GM18519 (cell line): ENCODE data around the gene STAM.
"Not testable (repeated sequence)": the region's sequence is repeated elsewhere in the genome, so short reads cannot be mapped to it uniquely, and the experiment has no call there.

Experiments
- ATAC-seq: cut with Tn5 transposase; IDR thresholded peaks from one replicate; pipeline ENCODE4 v1.9.1; 2021; ENCODE audit warnings: mild to moderate bottlenecking, moderate library complexity; ENCODE audit not compliant: unreplicated experiment, low FRiP score

Gene STAM

GRCh38 chr10:17716161-17716560, 72.2 kb downstream of the STAM start:
- ATAC-seq, result no peak

DNA sequence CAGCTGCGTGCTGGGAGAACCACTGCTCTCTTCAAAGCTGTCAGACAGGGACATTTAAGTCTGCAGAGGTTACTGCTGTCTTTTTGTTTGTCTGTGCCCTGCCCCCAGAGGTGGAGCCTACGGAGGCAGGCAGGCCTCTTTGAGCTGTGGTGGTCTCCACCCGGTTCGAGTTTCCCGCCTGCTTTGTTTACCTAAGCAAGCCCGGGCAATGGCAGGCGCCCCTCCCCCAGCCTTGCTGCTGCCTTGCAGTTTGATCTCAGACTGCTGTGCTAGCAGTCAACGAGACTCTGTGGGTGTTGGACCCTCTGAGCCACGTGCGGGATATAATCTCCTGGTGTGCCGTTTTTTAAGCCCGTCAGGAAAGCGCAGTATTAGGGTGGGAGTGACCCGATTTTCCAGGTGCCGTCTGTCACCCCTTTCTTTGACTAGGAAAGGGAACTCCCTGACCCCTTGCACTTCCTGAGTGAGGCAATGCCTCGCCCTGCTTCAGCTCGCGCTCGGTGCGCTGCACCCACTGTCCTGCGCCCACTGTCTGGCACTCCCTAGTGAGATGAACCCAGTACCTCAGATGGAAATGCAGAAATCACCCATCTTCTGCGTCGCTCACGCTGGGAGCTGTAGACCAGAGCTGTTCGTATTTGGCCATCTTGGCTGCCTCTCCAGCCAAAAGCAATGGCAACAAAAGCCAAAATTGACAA, 78.5 kb downstream of the STAM start:
- ATAC-seq, result not testable (repeated sequence)

DNA sequence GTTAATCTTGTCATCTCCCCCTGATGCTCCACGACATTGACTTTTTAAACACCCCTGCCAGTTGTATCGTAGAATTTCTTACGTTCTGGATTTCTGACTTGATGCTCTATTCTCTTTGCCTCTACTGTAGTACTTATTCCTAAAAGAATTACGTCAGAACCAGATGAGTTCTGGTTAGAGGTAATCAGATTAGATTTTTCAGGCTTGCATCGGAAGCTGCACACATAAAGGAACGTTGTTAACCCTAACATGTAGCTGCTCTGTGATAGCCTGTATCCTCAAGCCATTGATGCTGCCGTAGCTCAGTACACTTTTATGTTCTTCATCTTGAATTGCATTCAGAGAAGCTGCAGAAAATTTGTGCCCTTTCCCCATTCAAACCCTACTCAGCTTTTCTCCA, 81.8 kb downstream of the STAM start:
- no peak for ATAC-seq

GRCh38 chr10:17729630-17730029, 85.7 kb downstream of the STAM start:
- ATAC-seq, result no peak

DNA sequence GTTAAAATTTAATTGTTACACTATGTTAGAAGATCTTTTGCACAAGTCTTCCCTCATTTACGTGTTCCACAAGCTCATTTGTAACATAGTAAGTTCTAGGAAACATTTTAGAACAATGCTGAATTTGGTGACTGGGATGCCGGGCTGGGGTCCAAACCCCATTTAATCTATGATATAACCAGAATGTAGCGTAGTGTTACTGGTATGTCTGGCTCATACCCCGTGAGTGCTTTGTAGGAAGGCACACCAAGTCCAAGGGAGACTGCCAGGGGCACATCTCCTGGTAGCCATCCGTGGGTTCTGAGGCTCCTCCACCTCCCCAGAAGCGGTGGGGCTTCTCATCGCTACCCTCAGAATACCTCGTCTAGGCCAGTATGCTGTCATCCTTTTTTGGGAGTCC, 86.7 kb downstream of the STAM start:
- no peak for ATAC-seq

- no peak for ATAC-seq
Observed at GRCh38 chr10:17731331-17732020, 87.5 kb downstream of the STAM start.

- no peak for ATAC-seq
Observed at GRCh38 chr10:17733620-17734019, 89.7 kb downstream of the STAM start.

GRCh38 chr10:17734432-17735080, 90.6 kb downstream of the STAM start:
- no peak for ATAC-seq

GRCh38 chr10:17735166-17735941, 91.4 kb downstream of the STAM start:
- ATAC-seq, result no peak

DNA sequence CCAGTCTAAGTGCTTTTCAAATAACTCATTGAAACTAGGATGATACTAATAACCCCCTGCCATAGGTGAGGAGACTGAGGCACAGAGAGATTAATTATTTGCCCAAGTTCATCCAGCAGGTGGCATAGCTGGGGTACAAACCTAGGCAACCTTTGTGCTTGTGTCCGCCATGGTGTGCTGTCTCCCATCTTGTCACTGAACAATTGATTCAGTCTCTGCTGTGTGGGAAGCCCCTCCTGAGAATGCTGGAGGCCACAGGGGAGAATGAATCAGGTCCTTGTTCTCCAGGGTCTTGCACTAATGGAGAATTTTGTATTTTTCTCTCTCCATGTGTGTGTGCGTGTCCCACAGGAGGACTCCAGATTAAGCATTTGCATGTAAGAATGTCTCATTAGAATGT, 92.3 kb downstream of the STAM start:
- ATAC-seq, result no peak

GRCh38 chr10:17737027-17737965, 93.3 kb downstream of the STAM start:
- ATAC-seq, result no peak

GRCh38 chr10:17740668-17741067, 96.7 kb downstream of the STAM start:
- ATAC-seq, result no peak

- ATAC-seq, result no peak
Observed at GRCh38 chr10:17742918-17743317, 99.0 kb downstream of the STAM start.

- no peak for ATAC-seq
Observed at GRCh38 chr10:17743437-17743836, 99.5 kb downstream of the STAM start.

- ATAC-seq, result no peak
Observed at GRCh38 chr10:17744341-17744861, 100.5 kb downstream of the STAM start.

- no peak for ATAC-seq
Observed at GRCh38 chr10:17747883-17748550, 104.1 kb downstream of the STAM start.

DNA sequence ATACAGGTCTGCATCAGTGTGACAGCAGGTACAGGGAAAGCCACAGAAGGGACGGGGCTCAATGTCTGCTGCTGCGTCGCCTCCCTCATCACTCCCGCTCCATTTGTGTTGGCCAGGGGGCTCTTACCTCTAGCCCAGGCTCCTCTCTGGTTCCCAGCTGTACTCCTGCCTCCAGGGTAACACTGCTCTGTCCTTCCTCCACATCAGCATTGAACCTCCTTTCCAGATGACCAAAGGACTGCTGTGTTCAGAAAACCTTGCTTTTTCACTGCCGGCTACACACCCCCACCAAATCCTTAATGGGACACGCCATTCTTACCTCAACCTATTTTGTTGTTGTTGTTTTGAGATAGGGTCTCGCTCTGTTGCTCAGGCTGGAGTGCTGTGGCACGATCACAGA, 105.9 kb downstream of the STAM start:
- ATAC-seq, result no peak

- ATAC-seq, result no peak
Observed at GRCh38 chr10:17751781-17752445, 108.0 kb downstream of the STAM start, which contains the start of gene TMEM236. TSS of gene TMEM236 (plus strand) at chr10:17752201. CDS start at chr10:17752296, 95 bp downstream.
